Fibroblast of the aortic adventitia (primary cell): ENCODE measurements around the gene CLCNKA. TPM values are rescaled to one million over a fixed set of nuclear protein-coding genes. Genes with fewer than 3 reads are reported as not detected.

Experiments used
- DNase-seq: peaks from one replicate; pipeline ENCODE4 v3.0.0-alpha.2; 2010; ENCODE audit warnings: low read depth
- H3K4me3 ChIP-seq: 2 replicates; pipeline ENCODE4 v1.5.1; 2011; ENCODE audit warnings: low read depth, mild to moderate bottlenecking, control low read depth, low read length, moderate library complexity
- small RNA-seq: library from RNA; depleted of rRNA; stranded (forward); fragments of <200 nt; gene quantifications from one replicate; pipeline ENCODE3, GENCODE V24; 2012
- total RNA-seq: library from RNA; depleted of rRNA; stranded (reverse); fragments of >200 nt; gene quantifications from 2 replicates; pipeline ENCODE4 v1.2.3, GENCODE V29; 2012; ENCODE audit warnings: low replicate concordance
- TF ChIP-seq, protein P1 (sequence below): IDR thresholded peaks from 2 replicates; pipeline ENCODE4 v1.5.1; 2011; ENCODE audit warnings: mild to moderate bottlenecking, low read length, control low read depth, inconsistent platforms; ENCODE audit not compliant: insufficient read depth

Gene CLCNKA
- total RNA-seq, 1 donor, result 0.09 TPM

DNA sequence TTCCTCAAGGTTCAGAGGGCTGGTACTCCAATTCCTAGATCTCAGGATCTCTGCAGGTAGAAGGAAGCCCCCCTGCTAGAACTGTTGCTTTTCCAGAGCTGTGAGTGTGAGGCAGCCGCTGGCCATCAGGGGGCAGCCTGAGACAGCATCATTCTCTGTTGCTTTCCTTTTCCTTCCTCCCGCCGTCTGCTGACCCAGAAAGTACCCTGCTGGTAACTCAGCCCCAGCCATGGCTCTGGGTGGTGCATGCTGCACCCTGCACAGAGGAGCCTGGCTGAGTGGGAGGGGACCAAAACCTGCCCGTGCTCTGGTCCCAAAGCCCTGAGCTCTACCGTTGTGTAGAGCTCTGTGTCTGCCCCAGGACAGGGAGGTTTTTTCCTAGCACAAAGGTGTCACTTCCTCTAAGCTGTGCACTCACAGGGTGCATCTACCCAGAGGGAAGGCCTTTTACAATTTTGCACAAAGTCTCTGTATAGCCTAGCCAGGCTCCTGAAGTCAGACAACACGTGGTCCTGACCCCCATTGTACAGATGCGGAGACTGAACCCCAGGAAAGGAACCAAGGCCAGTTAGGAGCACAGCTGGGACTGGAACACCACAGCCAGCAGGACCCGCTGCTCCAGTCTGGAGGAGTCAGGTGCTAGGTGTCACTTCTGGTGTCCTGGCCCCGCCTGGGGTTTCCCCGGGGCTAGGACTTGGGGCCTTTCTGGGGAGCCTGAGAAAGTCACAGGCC is 57.3 kb downstream of the CLCNKA start:
- DNase-seq, result peak; percentile 71

DNA sequence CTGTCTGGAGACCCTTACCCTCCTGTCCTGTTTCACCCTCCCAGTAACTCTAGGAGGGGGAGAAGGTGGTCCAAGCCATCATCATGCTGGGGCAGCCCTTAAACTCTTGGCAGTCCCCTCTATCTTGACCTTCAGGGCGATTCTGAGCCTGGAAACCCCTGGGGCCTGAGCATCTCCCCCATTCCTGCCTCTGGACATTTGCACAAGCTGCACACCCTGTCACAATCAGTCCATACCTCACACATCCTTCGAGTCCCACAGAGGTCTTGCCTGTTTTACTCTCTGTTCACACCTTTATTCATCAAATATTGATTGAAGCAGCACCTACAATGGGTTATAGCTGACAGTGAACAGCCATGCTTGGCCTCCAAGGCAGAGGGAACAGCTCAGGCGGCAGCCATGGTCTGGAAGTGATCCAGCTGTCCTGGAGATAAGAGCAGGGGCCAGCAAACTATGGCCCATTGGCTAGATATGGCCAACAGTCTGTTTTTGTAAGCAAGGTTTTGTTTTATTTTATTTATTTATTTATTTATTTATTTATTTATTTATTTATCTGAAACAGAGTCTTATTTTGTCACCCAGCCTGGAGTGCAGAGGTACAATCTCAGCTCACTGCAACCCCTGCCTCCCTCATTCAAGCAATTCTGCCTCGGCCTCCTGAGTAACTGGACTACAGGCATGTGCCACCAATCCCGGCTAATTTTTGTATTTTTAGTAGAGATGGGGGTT is 58.8 kb downstream of the CLCNKA start:
- TF ChIP-seq, protein P1, sequence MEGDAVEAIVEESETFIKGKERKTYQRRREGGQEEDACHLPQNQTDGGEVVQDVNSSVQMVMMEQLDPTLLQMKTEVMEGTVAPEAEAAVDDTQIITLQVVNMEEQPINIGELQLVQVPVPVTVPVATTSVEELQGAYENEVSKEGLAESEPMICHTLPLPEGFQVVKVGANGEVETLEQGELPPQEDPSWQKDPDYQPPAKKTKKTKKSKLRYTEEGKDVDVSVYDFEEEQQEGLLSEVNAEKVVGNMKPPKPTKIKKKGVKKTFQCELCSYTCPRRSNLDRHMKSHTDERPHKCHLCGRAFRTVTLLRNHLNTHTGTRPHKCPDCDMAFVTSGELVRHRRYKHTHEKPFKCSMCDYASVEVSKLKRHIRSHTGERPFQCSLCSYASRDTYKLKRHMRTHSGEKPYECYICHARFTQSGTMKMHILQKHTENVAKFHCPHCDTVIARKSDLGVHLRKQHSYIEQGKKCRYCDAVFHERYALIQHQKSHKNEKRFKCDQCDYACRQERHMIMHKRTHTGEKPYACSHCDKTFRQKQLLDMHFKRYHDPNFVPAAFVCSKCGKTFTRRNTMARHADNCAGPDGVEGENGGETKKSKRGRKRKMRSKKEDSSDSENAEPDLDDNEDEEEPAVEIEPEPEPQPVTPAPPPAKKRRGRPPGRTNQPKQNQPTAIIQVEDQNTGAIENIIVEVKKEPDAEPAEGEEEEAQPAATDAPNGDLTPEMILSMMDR, result no peak
- H3K4me3 ChIP-seq, result no peak overlapping the region
- DNase-seq, result no peak

More for the DNA sequence above, 57.3 kb downstream of the CLCNKA start:
- TF ChIP-seq, protein P1, result peak; percentile 92
- H3K4me3 ChIP-seq, result no peak overlapping the region

DNA sequence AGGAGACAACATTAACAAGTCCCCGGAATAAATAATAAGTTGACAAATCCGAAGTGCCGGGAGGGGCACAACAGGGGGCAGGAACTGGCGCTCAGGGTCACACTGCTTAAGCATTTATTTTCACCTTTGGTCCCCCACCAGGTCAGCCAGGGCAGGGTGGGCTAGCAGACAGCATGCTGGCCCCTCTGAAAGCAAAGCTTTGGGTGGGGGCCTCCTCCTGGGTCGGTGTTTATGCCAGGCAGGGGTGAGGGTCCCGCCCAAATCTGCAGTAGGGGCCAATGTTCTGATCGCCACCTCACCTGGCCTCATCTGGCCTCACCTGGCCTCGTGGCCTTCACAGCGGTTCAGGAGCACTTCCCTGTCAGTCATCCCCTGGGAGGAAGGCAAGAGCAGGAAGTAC is 59.8 kb downstream of the CLCNKA start:
- H3K4me3 ChIP-seq, result no peak overlapping the region
- TF ChIP-seq, protein P1, result no peak
- no peak for DNase-seq

DNA sequence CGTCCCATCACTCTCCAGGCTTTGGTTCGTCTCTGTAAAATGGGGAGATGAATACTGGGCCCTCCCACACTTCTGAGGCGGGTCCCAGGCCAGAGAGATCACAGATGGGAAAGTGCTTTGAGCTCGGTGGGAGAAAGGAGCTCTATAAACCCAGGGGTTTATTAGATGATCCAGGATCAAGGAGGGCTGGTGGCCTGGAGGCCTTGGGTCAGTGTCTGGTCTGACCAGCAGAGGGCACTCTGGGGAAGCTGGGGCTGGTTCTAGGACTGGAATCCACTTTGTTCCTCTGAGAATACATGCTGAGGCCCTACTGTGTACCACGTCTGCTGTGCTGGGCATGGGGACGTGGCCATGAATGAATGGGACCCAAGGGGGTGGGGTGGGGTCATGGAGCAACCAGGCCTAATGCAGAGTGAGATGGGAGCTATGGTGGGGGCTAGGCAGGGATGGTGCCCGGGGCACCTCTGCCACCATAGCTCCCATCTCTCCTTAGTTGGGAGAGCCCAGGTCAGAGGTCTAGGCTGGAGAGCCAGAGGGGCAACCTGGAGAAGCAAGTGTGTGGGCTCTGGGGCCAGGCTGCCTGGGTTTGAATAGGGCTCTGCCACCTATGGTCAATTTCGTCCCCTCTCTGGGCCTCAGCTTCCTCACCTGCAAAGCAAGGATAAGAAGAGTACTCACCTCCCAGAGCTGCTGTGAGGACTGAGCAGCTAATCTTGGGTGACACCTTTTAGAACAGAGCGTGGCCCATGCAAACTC is 60.6 kb downstream of the CLCNKA start:
- no peak overlapping the region for H3K4me3 ChIP-seq
- peak; percentile 66 for DNase-seq
- TF ChIP-seq, protein P1, result peak; percentile 93

DNA sequence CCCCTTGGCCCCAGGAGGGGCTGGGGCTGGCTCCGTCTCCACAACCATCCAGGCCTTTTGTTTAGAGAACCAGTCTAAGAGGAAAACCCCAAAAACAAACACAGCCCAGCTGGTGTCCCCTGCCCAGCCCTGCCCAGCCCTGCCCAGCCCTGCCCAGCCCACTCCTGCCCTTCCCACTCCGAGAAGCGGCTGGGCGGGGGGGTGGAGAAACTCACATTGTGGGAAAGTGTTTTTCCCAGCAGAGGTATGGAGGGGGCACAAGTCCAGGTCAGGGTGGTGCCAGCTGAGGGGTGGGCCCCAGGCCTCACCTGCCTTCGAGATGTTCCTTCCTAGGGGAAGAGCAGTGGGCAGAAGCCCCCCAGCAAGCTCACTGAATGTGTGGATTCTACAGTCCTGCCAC is 61.6 kb downstream of the CLCNKA start:
- no peak for DNase-seq

More for the DNA sequence above, 61.6 kb downstream of the CLCNKA start:
- no peak overlapping the region for H3K4me3 ChIP-seq
- TF ChIP-seq, protein P1, result no peak

Small RNA genes within 50 kb of the gene (small RNA-seq; reads per million reads assigned to genes)
- gene AL355994.1 (not detected), gene AL355994.5 (not detected)

Other genes with a start within 250 kb of the CLCNKA start
- 1.9 and 2.0 TPM in 2 replicates for gene UQCRHL, start 214.4 kb upstream of the CLCNKA start, total RNA-seq
- 20.5 and 24.3 TPM in 2 replicates for gene SPEN, start 174.3 kb upstream of the CLCNKA start, total RNA-seq
- 13.8 and 21.7 TPM in 2 replicates for gene ZBTB17, start 45.9 kb upstream of the CLCNKA start, total RNA-seq
- gene SRARP, start 17.8 kb upstream of the CLCNKA start, total RNA-seq, result not detected in 2 replicates
- 8.9 TPM in 1 of 2 replicates, not detected in the other for gene HSPB7, start 4.0 kb upstream of the CLCNKA start, total RNA-seq
- not detected in 2 replicates for gene CLCNKB, start 21.7 kb downstream of the CLCNKA start, total RNA-seq
- gene FAM131C, start 51.6 kb downstream of the CLCNKA start, total RNA-seq, result 0.08 and 0.63 TPM in 2 replicates
- 7.8 and 7.9 TPM in 2 replicates for gene EPHA2, start 134.0 kb downstream of the CLCNKA start, total RNA-seq
- 2.8 and 12.1 TPM in 2 replicates for gene ARHGEF19, start 190.6 kb downstream of the CLCNKA start, total RNA-seq
- gene CPLANE2, start 215.1 kb downstream of the CLCNKA start, total RNA-seq, result 6.7 and 7.5 TPM in 2 replicates